Adrenal gland (tissue), 12 donors: ENCODE results near the gene NXNL1. TPM values are rescaled to one million over a fixed set of nuclear protein-coding genes. Genes with fewer than 3 reads are reported as not detected.

Source experiments
- DNase-seq, 7 donors: peaks; one replicate each; pipeline ENCODE4 v3.0.0-alpha.2; 2019 to 2020
- H3K27ac ChIP-seq, 5 donors: fragments of 200-600 bp; sonication (generic) in 4 of 5; 1 replicate in 3 of 5; 2 replicates in 2 of 5; pipeline versions ENCODE4 v1.5.1 to v1.8.0; 2016 to 2020; ENCODE audit warnings: mild to moderate bottlenecking in 1 of 5
- H3K27me3 ChIP-seq: fragments of 200-600 bp; 2 replicates; pipeline ENCODE4 v1.8.0; 2021
- H3K36me3 ChIP-seq, 2 donors: fragments of 200-600 bp; replicated peaks in 1 of 2; 1 replicate in 1 of 2; 2 replicates in 1 of 2; pipeline versions ENCODE4 v1.5.1 to v1.8.0; 2018 to 2022
- H3K4me1 ChIP-seq, 2 donors: fragments of 200-600 bp; replicated peaks in 1 of 2; 1 replicate in 1 of 2; 2 replicates in 1 of 2; pipeline versions ENCODE4 v1.5.1 to v1.8.0; 2018 to 2021
- H3K4me3 ChIP-seq, 4 donors: fragments of 200-600 bp; sonication (generic) in 3 of 4; one replicate each; pipeline ENCODE4 v1.5.1; 2016 to 2018
- H3K9me3 ChIP-seq, 3 donors: fragments of 200-600 bp; sonication (generic) in 1 of 3; replicated peaks in 1 of 3; 1 replicate in 2 of 3; 2 replicates in 1 of 3; pipeline versions ENCODE4 v1.5.1 to v1.8.0; 2016 to 2021
- POLR2A ChIP-seq, 2 donors: fragments of 450-650 bp; IDR thresholded peaks; one replicate each; pipeline ENCODE4 v1.6.1; 2017; ENCODE audit warnings: antibody characterized with exemption in 2 of 2, mild to moderate bottlenecking in 2 of 2, moderate library complexity in 1 of 2
- WGBS, 4 donors: extraction: QIAGEN DNeasy Blood & Tissue Kit in 2 of 4; methylation state at CpG; one replicate each; pipeline versions ENCODE4 v1.1.5 to v1.1.7; 2013 to 2017; 5-methylcytosine and 5-hydroxymethylcytosine counted together
- intact Hi-C, 2 donors: fragments of 100-400 bp; cut with DNase I; formaldehyde crosslinking; loops; one replicate each; pipeline versions ENCODE4 v1.14.1 to v1.15.0; 2022 to 2023
- polyA plus RNA-seq, 3 donors: library from polyadenylated mRNA; stranded (reverse); fragments of 200-250 nt in 2 of 3; fragments of 350-450 nt in 1 of 3; fragmentation: Illumina TruSeq in 1 of 3; extraction: RNeasy Lipid Tissue Mini Kit (QIAGEN cat#74804) in 1 of 3; gene quantifications; one replicate each; pipeline ENCODE4 v1.2.3, GENCODE V29; 2013 to 2014
- total RNA-seq, 9 donors: library from RNA; depleted of rRNA in 4 of 9; stranded (reverse); fragments of >200 nt in 4 of 9; fragments of 120-200 nt in 1 of 9; fragmentation: NEBNext Ultra II Directional in 1 of 9; extraction: Animal tissue kit (Norgen Biotek cat#: 25700) in 1 of 9; gene quantifications; one replicate each; pipeline versions ENCODE4 v1.1.0 to v1.2.4, GENCODE V29; 2013 to 2023
- TF ChIP-seq, protein P1 (sequence below), 6 experiments: fragments of 450-650 bp in 4 of 6; fragments of 200-600 bp in 2 of 6; sonication (generic) in 1 of 6; IDR thresholded peaks; 1 replicate in 5 of 6; 2 replicates in 1 of 6; pipeline versions ENCODE4 v1.5.1 to v1.8.0; 2016 to 2021; ENCODE audit warnings: antibody characterized with exemption in 6 of 6, mild to moderate bottlenecking in 2 of 6, moderate library complexity in 1 of 6
- donor health status: healthy with polysubstance abuse.
- donor health status: Bipolar disorder and iron deficiency.
- donor health status: DM: yes; HTN: yes; CAD: no.
- donor health status: DM: no; HTN: no; CAD: no.
- donor health status: DM: no; HTN: no; CAD: no.
- donor health status: DM: yes; HTN: yes; CAD: no.

NXNL1 gene
- total and polyA plus RNA-seq, 12 donors, result 0.41 to 4.8 (median 1.7) TPM; not detected in 5

- Histone ChIP-seq H3K27ac (peak within 1 kb of the TSS; percentile 77 to 91 (median 83)), H3K9me3 (no peaks in the 10 kb centered on the region), H3K27me3 (no peaks in the 10 kb centered on the region), H3K4me3 (peak within 1 kb of the TSS; percentile 9 to 95 (median 80)), H3K36me3 (no peaks in the 10 kb centered on the region), H3K4me1 (peaks cover 9 to 13% of the 10 kb centered on the region in 2 donors)
- TF ChIP-seq POLR2A (IDR thresholded peaks at IDR 0.05), result peak in 1 of 2 donors; percentile 80
- TF ChIP-seq, protein P1, sequence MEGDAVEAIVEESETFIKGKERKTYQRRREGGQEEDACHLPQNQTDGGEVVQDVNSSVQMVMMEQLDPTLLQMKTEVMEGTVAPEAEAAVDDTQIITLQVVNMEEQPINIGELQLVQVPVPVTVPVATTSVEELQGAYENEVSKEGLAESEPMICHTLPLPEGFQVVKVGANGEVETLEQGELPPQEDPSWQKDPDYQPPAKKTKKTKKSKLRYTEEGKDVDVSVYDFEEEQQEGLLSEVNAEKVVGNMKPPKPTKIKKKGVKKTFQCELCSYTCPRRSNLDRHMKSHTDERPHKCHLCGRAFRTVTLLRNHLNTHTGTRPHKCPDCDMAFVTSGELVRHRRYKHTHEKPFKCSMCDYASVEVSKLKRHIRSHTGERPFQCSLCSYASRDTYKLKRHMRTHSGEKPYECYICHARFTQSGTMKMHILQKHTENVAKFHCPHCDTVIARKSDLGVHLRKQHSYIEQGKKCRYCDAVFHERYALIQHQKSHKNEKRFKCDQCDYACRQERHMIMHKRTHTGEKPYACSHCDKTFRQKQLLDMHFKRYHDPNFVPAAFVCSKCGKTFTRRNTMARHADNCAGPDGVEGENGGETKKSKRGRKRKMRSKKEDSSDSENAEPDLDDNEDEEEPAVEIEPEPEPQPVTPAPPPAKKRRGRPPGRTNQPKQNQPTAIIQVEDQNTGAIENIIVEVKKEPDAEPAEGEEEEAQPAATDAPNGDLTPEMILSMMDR (IDR thresholded peaks at IDR 0.05), result no peak
- peak; percentile 97 to 99 (median 98) for DNase-seq
- 0 to 1% (median 0%) methylated on average over 7 to 85 of the region's 85 CpGs for WGBS, 4 donors
- intact Hi-C loops, result no loop called here
These were observed 40.9 kb downstream of the NXNL1 start, which contains the start of gene MVB12A for GRCh38 chr19:17419621-17420474. TSS of gene MVB12A (plus strand) at chr19:17420047. CDS start at chr19:17420136, 89 bp downstream.

DNA sequence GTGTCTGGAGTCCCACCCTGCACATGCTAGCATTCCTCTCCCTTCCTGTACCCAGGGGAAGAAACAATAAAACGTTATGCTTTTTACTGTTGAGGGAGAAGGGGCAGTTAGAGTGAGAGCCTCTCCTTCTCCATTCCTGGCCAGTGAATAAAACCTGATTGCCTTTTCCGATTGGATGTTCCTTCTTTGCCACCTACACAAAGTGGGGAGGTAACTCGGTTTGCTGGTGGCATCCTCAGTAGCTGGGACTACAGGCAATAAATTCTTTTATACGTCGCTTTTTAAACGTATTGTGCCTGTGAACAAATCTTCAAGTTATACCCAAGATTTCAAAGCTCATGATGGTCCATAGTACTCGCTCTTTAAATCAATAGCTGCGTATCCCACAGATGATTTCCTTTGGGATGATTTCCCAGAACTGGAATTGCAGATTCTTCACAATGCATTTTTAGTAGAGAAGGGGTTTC lies 41.5 kb downstream of the NXNL1 start:
- no peak for DNase-seq
- intact Hi-C loops, result no loop called here
- WGBS, 4 donors, result 7 to 13% (median 12%) methylated on average over 8 of the region's 8 CpGs
- H3K36me3 ChIP-seq, result peaks cover 0 to 4% of the 10 kb centered on the region in 2 donors
- H3K9me3 ChIP-seq, result no peaks in the 10 kb centered on the region
- peak overlapping the region; percentile 77 to 91 (median 83) for H3K27ac ChIP-seq
- peak overlapping the region in 2 of 4 donors; percentile 15 to 95 for H3K4me3 ChIP-seq
- peaks cover 9 to 13% of the 10 kb centered on the region in 2 donors for H3K4me1 ChIP-seq
- no peaks in the 10 kb centered on the region for H3K27me3 ChIP-seq
- TF ChIP-seq, protein P1 (IDR thresholded peaks at IDR 0.05), result no peak
- no peak for TF ChIP-seq POLR2A (IDR thresholded peaks at IDR 0.05)

DNA sequence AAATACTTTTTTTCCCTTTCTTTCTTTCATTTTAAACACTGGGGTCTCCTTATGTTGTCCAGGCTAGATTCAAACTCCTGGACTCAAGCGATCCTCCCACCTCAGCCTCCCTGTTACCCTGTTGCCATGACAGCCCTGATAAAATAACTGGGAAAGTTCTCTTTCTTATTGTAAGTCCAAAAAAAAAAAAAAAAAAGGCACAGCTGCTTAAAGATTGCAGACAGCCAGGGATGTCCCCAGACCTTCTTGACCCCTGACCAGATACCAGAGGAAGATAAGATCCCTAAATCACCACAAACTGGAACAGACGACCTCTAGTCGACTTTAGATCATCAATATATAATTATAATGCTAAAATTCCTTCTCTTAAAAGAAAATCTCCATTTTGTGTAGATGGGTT lies 42.0 kb downstream of the NXNL1 start:
- no peaks in the 10 kb centered on the region for H3K27me3 ChIP-seq
- H3K27ac ChIP-seq, result peak overlapping the region; percentile 77 to 91 (median 83)
- DNase-seq, result no peak
- no peaks in the 10 kb centered on the region for H3K9me3 ChIP-seq
- intact Hi-C loops, result no loop called here
- peak overlapping the region in 2 of 4 donors; percentile 15 to 95 for H3K4me3 ChIP-seq
- WGBS, 4 donors, result 38 to 48% (median 43%) methylated on average over 3 of the region's 3 CpGs
- peaks cover 0 to 5% of the 10 kb centered on the region in 2 donors for H3K36me3 ChIP-seq
- peaks cover 13% of the 10 kb centered on the region in 2 donors for H3K4me1 ChIP-seq
- TF ChIP-seq POLR2A (IDR thresholded peaks at IDR 0.05), result no peak
- TF ChIP-seq, protein P1 (IDR thresholded peaks at IDR 0.05), result no peak

- Histone ChIP-seq H3K4me3 (no peak overlapping the region), H3K27me3 (no peaks in the 10 kb centered on the region), H3K27ac (peak overlapping the region in 1 of 5 donors; percentile 22), H3K4me1 (peaks cover 6 to 17% of the 10 kb centered on the region in 2 donors), H3K9me3 (no peaks in the 10 kb centered on the region), H3K36me3 (peaks cover 0 to 5% of the 10 kb centered on the region in 2 donors)
- WGBS, 4 donors, result 66 to 79% (median 77%) methylated on average over 6 of the region's 6 CpGs
- intact Hi-C loops, result no loop called here
- no peak for DNase-seq
- TF ChIP-seq, protein P1 (IDR thresholded peaks at IDR 0.05), result no peak
- TF ChIP-seq POLR2A (IDR thresholded peaks at IDR 0.05), result no peak
These were observed 45.6 kb downstream of the NXNL1 start for GRCh38 chr19:17415121-17415520.
